GM23338 (cell line): Measurements from ENCODE around the gene UPK1B. TPM values are rescaled to one million over a fixed set of nuclear protein-coding genes. Genes with fewer than 3 reads are reported as not detected.
A peak's percentile ranks its signal among the peaks of the same experiment; 100 is the strongest.

Experiments used
- ATAC-seq: fragments of 200-7000 bp; cut with Tn5 transposase; 3 replicates; pipeline ENCODE4 v1.9.1; 2020
- DNase-seq: peaks from one replicate; pipeline ENCODE4 v3.0.0-alpha.2; 2015; ENCODE audit warnings: low spot score
- H2AFZ ChIP-seq: fragments of 200-600 bp; sonication (generic); 2 replicates; pipeline ENCODE4 v1.8.0; 2016; ENCODE audit warnings: antibody characterized with exemption, mild to moderate bottlenecking, moderate library complexity
- H3F3A ChIP-seq: fragments of 200-600 bp; sonication (generic); replicated peaks from 2 replicates; pipeline ENCODE4 v1.8.0; 2017; ENCODE audit warnings: antibody characterized with exemption, mixed run types, low read depth
- H3K27ac ChIP-seq: fragments of 200-600 bp; sonication (generic); 2 replicates; pipeline ENCODE4 v1.6.1; 2016; ENCODE audit warnings: low read depth
- H3K27me3 ChIP-seq: fragments of 200-600 bp; sonication (generic); 2 replicates; pipeline ENCODE4 v1.8.0; 2016; ENCODE audit warnings: mild to moderate bottlenecking, mixed run types, moderate library complexity; ENCODE audit not compliant: insufficient read depth
- H3K36me3 ChIP-seq: fragments of 200-600 bp; sonication (generic); 2 replicates; pipeline ENCODE4 v1.8.0; 2016; ENCODE audit warnings: mild to moderate bottlenecking; ENCODE audit not compliant: insufficient read depth
- H3K4me1 ChIP-seq: fragments of 200-600 bp; sonication (generic); 2 replicates; pipeline ENCODE4 v1.8.0; 2016; ENCODE audit warnings: mild to moderate bottlenecking, moderate library complexity; ENCODE audit not compliant: insufficient read depth
- H3K4me2 ChIP-seq: fragments of 200-600 bp; sonication (generic); 2 replicates; pipeline ENCODE4 v1.7.1; 2017; ENCODE audit warnings: mixed run types
- H3K4me3 ChIP-seq: fragments of 200-600 bp; sonication (generic); 2 replicates; pipeline ENCODE4 v1.6.1; 2016; ENCODE audit warnings: mixed run types
- H3K79me2 ChIP-seq: fragments of 200-600 bp; sonication (generic); replicated peaks from 2 replicates; pipeline ENCODE4 v1.8.0; 2017; ENCODE audit warnings: mild to moderate bottlenecking; ENCODE audit not compliant: insufficient read depth
- H3K9me2 ChIP-seq: fragments of 200-600 bp; sonication (generic); 2 replicates; pipeline ENCODE4 v1.8.0; 2017; ENCODE audit not compliant: insufficient read depth
- H4K20me1 ChIP-seq: fragments of 200-600 bp; sonication (generic); replicated peaks from 2 replicates; pipeline ENCODE4 v1.8.0; 2017; ENCODE audit warnings: mild to moderate bottlenecking; ENCODE audit not compliant: insufficient read depth
- H3K27ac Mint-ChIP-seq: 2 replicates; pipeline ENCODE4 v1.8.0; 2020; ENCODE audit warnings: inconsistent platforms, mild to moderate bottlenecking, moderate library complexity, mixed read lengths
- H3K27me3 Mint-ChIP-seq: 3 replicates; pipeline ENCODE4 v1.8.0; 2022; ENCODE audit warnings: low read depth, mild to moderate bottlenecking, moderate library complexity, mixed read lengths, inconsistent platforms; ENCODE audit not compliant: insufficient read depth, poor library complexity
- H3K36me3 Mint-ChIP-seq: 3 replicates; pipeline ENCODE4 v1.8.0; 2021; ENCODE audit warnings: low read depth, mild to moderate bottlenecking, inconsistent platforms, moderate library complexity, mixed read lengths
- H3K4me1 Mint-ChIP-seq: 3 replicates; pipeline ENCODE4 v1.8.0; 2020; ENCODE audit warnings: mild to moderate bottlenecking, inconsistent platforms, mixed read lengths
- H3K4me3 Mint-ChIP-seq: 3 replicates; pipeline ENCODE4 v1.8.0; 2021; ENCODE audit warnings: moderate library complexity, mild to moderate bottlenecking, inconsistent platforms, mixed read lengths
- H3K9me3 Mint-ChIP-seq: 3 replicates; pipeline ENCODE4 v1.8.0; 2020; ENCODE audit warnings: moderate library complexity, mild to moderate bottlenecking, inconsistent platforms, mixed read lengths
- CREB1 ChIP-seq: fragments of 250-450 bp; sonication (Bioruptor Pico); IDR thresholded peaks from 2 replicates; pipeline ENCODE4 v1.5.0; 2020; ENCODE audit warnings: low read depth, mild to moderate bottlenecking, moderate library complexity
- EZH2 ChIP-seq: fragments of 200-600 bp; sonication (generic); IDR thresholded peaks from one replicate; pipeline ENCODE4 v1.8.0; 2017; ENCODE audit warnings: antibody characterized with exemption, mild to moderate bottlenecking, low read depth; ENCODE audit not compliant: unreplicated experiment
- EZH2phosphoT487 ChIP-seq: fragments of 200-600 bp; sonication (generic); IDR thresholded peaks from one replicate; pipeline ENCODE4 v1.8.1; 2018; ENCODE audit warnings: antibody characterized with exemption; ENCODE audit not compliant: unreplicated experiment
- JUNB ChIP-seq: IDR thresholded peaks from one replicate; pipeline ENCODE4 v1.6.1; 2016; ENCODE audit warnings: antibody characterized with exemption; ENCODE audit not compliant: unreplicated experiment
- NANOG ChIP-seq: IDR thresholded peaks from 2 replicates; pipeline ENCODE4 v1.6.1; 2016; ENCODE audit warnings: antibody characterized with exemption, borderline replicate concordance
- POLR2AphosphoS5 ChIP-seq: IDR thresholded peaks from 2 replicates; pipeline ENCODE4 v1.6.1; 2016; ENCODE audit warnings: antibody characterized with exemption, low read depth
- ZNF114 ChIP-seq: fragments of 250-450 bp; sonication (Bioruptor Pico); IDR thresholded peaks from 2 replicates; pipeline ENCODE4 v1.5.0; 2020; ENCODE audit warnings: mild to moderate bottlenecking, moderate library complexity
- ZNF331 ChIP-seq: fragments of 250-450 bp; sonication (Bioruptor Pico); IDR thresholded peaks from 2 replicates; pipeline ENCODE4 v1.5.0; 2020; ENCODE audit warnings: low read depth, mild to moderate bottlenecking, moderate library complexity
- polyA plus RNA-seq: library from polyadenylated mRNA; unstranded; fragments of >200 nt; fragmentation: Nextera tagmentation; extraction: Ambion mirVana; gene quantifications from 2 replicates; pipeline ENCODE4 v1.2.1, GENCODE V29; 2016
- total RNA-seq: library from RNA; depleted of rRNA; stranded (reverse); fragments of >200 nt; shearing (Covaris generic); gene quantifications from 2 replicates; pipeline ENCODE4 v1.2.3, GENCODE V29; 2014
- TF ChIP-seq, protein P1 (sequence below): fragments of 250-450 bp; sonication (Bioruptor Pico); IDR thresholded peaks from 2 replicates; pipeline ENCODE4 v1.5.0; 2020; ENCODE audit warnings: mild to moderate bottlenecking, moderate library complexity
- TF ChIP-seq, protein P2 (sequence below): IDR thresholded peaks from 2 replicates; pipeline ENCODE4 v1.6.1; 2016; ENCODE audit warnings: antibody characterized with exemption

The UPK1B gene
- total and polyA plus RNA-seq, 2 experiments from 2014 or later: 0.39 to 0.66 TPM

DNA sequence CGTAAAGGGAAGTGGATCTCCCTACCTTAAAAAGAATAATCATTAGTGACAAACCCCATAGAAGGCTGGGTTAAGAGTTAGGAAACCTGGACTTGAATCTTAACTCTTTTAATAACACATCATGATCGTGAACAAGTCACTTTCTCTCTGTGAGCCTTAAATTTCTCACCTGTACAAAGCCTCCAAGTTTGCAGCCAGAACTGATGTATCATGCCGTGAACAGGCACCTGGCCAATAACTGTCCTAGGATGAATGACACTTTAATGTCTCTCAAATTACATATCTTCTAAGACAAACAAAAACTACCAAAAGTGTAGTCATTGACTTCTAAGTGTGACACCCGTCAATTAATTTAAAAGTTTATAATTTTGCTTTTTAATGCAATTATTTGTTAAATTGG lies 3.9 kb downstream of the UPK1B start (continued):
- TF ChIP-seq, protein P1, sequence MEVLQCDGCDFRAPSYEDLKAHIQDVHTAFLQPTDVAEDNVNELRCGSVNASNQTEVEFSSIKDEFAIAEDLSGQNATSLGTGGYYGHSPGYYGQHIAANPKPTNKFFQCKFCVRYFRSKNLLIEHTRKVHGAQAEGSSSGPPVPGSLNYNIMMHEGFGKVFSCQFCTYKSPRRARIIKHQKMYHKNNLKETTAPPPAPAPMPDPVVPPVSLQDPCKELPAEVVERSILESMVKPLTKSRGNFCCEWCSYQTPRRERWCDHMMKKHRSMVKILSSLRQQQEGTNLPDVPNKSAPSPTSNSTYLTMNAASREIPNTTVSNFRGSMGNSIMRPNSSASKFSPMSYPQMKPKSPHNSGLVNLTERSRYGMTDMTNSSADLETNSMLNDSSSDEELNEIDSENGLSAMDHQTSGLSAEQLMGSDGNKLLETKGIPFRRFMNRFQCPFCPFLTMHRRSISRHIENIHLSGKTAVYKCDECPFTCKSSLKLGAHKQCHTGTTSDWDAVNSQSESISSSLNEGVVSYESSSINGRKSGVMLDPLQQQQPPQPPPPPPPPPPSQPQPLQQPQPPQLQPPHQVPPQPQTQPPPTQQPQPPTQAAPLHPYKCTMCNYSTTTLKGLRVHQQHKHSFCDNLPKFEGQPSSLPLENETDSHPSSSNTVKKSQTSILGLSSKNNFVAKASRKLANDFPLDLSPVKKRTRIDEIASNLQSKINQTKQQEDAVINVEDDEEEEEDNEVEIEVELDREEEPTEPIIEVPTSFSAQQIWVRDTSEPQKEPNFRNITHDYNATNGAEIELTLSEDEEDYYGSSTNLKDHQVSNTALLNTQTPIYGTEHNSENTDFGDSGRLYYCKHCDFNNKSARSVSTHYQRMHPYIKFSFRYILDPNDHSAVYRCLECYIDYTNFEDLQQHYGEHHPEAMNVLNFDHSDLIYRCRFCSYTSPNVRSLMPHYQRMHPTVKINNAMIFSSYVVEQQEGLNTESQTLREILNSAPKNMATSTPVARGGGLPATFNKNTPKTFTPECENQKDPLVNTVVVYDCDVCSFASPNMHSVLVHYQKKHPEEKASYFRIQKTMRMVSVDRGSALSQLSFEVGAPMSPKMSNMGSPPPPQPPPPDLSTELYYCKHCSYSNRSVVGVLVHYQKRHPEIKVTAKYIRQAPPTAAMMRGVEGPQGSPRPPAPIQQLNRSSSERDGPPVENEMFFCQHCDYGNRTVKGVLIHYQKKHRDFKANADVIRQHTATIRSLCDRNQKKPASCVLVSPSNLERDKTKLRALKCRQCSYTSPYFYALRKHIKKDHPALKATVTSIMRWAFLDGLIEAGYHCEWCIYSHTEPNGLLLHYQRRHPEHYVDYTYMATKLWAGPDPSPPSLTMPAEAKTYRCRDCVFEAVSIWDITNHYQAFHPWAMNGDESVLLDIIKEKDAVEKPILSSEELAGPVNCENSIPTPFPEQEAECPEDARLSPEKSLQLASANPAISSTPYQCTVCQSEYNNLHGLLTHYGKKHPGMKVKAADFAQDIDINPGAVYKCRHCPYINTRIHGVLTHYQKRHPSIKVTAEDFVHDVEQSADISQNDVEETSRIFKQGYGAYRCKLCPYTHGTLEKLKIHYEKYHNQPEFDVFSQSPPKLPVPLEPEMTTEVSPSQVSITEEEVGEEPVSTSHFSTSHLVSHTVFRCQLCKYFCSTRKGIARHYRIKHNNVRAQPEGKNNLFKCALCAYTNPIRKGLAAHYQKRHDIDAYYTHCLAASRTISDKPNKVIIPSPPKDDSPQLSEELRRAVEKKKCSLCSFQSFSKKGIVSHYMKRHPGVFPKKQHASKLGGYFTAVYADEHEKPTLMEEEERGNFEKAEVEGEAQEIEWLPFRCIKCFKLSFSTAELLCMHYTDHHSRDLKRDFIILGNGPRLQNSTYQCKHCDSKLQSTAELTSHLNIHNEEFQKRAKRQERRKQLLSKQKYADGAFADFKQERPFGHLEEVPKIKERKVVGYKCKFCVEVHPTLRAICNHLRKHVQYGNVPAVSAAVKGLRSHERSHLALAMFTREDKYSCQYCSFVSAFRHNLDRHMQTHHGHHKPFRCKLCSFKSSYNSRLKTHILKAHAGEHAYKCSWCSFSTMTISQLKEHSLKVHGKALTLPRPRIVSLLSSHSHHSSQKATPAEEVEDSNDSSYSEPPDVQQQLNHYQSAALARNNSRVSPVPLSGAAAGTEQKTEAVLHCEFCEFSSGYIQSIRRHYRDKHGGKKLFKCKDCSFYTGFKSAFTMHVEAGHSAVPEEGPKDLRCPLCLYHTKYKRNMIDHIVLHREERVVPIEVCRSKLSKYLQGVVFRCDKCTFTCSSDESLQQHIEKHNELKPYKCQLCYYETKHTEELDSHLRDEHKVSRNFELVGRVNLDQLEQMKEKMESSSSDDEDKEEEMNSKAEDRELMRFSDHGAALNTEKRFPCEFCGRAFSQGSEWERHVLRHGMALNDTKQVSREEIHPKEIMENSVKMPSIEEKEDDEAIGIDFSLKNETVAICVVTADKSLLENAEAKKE: no peak
- TF ChIP-seq EZH2: no peak
- TF ChIP-seq POLR2AphosphoS5: no peak
- TF ChIP-seq CREB1: no peak

DNA sequence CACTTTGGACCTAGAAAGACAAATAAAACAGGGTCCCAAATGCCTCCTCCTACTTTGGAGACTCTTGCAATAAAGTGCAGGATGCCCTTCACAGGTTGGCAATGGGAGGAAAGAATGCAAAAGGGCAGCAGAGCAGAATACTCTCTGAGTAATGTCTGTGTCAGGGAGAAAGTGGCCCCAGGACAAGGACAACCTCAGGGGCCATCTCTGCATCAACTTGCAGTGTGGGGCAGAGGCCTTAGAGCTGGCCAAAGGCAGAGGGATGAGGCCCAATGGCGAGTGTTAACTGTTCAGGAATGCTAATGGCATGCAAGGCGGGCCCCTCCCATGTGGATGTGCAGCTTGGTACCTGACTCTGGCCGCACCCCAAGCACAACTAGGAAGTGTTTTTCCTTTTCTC lies 8.4 kb downstream of the UPK1B start:
- Histone ChIP-seq H3K4me3 (no peak overlapping the region), H4K20me1 (no peaks in the 10 kb centered on the region), H3K27me3 (no peaks in the 10 kb centered on the region), H3K4me2 (no peak overlapping the region), H3K4me1 (no peaks in the 10 kb centered on the region), H3K79me2 (no peaks in the 10 kb centered on the region), H3K27ac (no peak overlapping the region), H3K36me3 (no peaks in the 10 kb centered on the region), H3F3A (no peaks in the 10 kb centered on the region), H2AFZ (peak overlapping the region; percentile 43; the same call in 1 of the 2 replicates), H3K9me2 (no peaks in the 10 kb centered on the region)
- H3K4me1 Mint-ChIP-seq: peaks cover 3% of the 10 kb centered on the region; the same call in 1 of the 3 replicates
- H3K27me3 Mint-ChIP-seq: no peaks in the 10 kb centered on the region
- ATAC-seq: peak; percentile 42
- DNase-seq: peak; percentile 22
- H3K27ac Mint-ChIP-seq: no peak overlapping the region
- H3K36me3 Mint-ChIP-seq: no peaks in the 10 kb centered on the region
- no peak overlapping the region for H3K4me3 Mint-ChIP-seq
- H3K9me3 Mint-ChIP-seq: no peaks in the 10 kb centered on the region
- TF ChIP-seq JUNB (no peak), CREB1 (no peak), EZH2phosphoT487 (no peak), POLR2AphosphoS5 (no peak), ZNF114 (no peak), ZNF331 (CRISPR knock-in tag) (no peak), NANOG (no peak)
- TF ChIP-seq, protein P2, sequence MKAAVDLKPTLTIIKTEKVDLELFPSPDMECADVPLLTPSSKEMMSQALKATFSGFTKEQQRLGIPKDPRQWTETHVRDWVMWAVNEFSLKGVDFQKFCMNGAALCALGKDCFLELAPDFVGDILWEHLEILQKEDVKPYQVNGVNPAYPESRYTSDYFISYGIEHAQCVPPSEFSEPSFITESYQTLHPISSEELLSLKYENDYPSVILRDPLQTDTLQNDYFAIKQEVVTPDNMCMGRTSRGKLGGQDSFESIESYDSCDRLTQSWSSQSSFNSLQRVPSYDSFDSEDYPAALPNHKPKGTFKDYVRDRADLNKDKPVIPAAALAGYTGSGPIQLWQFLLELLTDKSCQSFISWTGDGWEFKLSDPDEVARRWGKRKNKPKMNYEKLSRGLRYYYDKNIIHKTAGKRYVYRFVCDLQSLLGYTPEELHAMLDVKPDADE: no peak
- TF ChIP-seq, protein P1: no peak
